ENCODE results near the gene KRT72.

Gene KRT72

GRCh38 chr12:52629281-52630007 is 28.2 kb upstream of the KRT72 start:
- DNase-seq, result no peak

DNA sequence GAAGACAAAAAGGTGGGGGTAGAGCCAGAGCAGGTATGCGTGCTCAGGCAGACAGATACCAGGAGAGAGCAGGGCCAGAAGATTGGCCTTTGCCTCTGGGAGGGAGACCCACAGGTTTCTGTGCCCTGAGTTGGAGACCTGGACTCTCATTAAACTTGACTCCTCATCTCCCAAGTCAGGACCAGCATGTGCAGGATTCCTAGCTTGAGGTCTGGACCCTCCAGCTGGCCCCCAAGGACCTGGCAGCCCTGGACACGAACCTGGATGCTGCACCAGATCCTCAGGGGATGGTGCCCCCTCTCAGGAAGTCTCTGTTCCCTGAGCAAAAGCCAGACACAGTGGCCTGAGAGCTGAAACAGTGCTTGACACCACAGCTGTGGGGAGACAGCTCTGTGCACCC is 27.6 kb upstream of the KRT72 start:
- no peak for DNase-seq

DNA sequence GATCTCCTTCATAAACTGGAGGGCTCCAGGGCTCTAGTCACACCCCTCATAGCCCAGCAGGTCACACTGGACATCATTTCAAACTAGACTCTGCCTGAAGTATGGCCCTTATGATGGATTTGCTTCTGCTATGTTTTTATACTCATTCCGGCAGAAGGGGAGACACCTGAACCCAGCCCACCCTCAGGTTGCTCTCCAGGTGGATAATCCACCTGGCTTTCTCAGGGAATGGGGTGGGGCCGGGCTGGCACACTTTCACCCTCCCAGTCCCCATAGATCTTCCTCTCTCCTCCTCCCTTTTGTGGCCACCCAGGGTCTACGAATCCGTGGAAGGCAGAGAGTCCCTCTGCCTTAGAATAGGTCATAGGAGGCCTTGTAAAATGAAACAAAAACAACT is 26.8 kb upstream of the KRT72 start:
- no peak for DNase-seq

GRCh38 chr12:52627395-52628110 is 26.3 kb upstream of the KRT72 start:
- DNase-seq, result no peak

GRCh38 chr12:52622349-52622748 is 21.1 kb upstream of the KRT72 start:
- DNase-seq, result no peak

- no peak for DNase-seq
Measured at GRCh38 chr12:52618866-52619265, 17.6 kb upstream of the KRT72 start.

DNA sequence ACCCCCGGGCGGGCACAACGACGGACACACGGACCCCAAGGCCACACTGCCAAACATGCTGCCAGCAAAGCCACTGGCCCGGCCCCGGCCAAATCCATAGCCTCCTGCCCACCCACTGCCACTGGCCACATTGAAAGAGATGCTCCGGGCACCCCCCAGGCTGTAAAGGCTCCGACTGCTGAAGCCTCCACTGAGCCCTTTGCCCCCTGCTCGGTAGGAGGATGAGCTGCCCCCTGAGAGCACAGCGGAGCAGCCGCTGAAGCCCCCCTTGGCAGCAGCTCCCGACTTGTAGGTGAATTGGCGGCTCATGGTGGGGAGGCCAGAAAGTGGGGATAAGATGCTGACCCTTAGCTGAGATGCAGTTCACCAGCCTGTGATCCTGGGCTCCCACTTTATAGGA is 17.0 kb upstream of the KRT72 start, which contains the start of gene KRT73:
KRT73 (minus strand) TSS at position 344 of the 400 bp plus-strand sequence; CDS start at position 309, 35 bp downstream.
- DNase-seq, result no peak

GRCh38 chr12:52617403-52617785 is 16.1 kb upstream of the KRT72 start:
- no peak for DNase-seq

DNA sequence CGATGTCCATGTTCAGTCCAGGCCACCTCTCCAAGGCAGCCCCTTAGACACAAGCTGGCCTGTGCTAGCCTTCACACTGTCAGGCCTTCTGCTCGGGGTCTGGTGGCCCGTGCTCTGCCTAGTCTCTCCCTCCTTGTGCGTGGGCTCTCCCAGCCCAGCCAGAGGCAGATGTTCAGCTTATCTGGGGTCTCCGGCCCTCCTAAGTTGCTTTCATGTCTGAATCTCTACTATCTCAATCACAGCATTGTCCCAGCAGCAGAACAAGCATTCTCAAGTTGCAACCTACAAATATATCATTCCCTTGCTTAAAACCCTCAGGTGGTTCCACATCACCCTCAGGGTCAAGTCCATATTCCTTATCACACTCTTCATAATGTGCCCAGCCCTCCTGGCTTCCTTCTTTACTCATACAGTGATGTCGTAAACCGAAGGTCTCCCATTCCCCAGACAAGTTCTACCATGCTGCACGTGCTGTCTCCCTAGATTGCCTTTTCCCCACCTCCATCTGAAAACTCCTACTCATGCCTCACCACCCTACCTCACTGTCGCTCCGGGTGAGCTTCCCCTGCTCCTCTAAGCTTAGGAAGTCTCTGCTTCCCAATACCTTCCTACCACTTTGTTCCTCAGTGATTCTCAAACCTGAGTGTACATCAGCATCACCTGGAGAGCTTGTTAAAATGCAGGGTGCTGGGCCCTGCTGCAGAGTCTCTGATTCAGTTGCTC is 15.6 kb upstream of the KRT72 start:
- no peak for DNase-seq

GRCh38 chr12:52615912-52616311 is 14.6 kb upstream of the KRT72 start:
- no peak for DNase-seq

GRCh38 chr12:52615208-52615868 is 14.1 kb upstream of the KRT72 start:
- no peak for DNase-seq

GRCh38 chr12:52614381-52615207 is 13.3 kb upstream of the KRT72 start:
- DNase-seq, result no peak

- no peak for DNase-seq
Measured at GRCh38 chr12:52613384-52614030, 12.2 kb upstream of the KRT72 start.

DNA sequence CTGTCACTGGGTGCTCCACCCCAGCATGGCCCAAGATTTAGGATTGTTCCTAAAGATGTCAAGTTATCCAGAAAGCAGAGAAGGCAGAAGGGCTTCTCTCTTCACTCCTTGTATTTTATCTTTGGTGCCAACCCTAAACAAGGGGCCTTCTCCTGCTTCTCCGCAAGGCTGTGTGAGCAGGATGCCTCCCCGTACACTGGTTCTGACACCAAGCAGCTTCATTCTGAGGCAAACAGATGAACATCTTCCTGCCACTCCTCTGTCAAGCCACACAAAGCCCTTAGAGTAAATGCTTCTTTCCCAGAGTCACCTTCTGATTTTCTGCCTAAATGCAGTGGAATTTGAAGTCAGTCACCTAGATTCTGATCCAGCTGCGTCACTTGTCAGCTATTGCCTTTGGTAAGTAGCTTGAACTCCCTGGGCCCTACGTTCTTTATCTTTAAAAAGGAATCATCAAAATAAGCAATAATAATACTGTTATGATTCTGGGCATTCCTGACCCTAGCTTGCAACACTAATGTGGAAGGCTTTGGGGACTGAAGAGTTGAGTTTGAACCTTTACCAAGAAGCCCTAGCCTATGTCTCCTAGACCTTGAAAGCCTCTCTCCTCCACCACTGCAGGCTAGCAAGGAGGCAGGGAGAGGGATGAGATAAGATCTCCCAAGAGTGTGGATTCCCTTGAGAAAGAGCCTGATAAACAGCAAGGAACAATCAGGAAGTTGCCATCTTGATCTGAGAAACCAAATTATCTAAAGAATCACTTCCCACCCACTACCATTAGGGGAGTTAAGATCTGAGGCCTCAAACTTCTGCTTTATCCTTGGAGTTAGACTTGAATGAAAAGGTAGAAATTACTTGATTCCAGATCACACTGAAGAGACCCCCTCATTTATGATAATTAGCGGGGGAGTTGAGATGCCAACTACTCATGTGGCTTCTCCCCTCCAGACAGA is 11.4 kb upstream of the KRT72 start:
- DNase-seq, result no peak

GRCh38 chr12:52611080-52611468 is 9.8 kb upstream of the KRT72 start:
- DNase-seq, result no peak

DNA sequence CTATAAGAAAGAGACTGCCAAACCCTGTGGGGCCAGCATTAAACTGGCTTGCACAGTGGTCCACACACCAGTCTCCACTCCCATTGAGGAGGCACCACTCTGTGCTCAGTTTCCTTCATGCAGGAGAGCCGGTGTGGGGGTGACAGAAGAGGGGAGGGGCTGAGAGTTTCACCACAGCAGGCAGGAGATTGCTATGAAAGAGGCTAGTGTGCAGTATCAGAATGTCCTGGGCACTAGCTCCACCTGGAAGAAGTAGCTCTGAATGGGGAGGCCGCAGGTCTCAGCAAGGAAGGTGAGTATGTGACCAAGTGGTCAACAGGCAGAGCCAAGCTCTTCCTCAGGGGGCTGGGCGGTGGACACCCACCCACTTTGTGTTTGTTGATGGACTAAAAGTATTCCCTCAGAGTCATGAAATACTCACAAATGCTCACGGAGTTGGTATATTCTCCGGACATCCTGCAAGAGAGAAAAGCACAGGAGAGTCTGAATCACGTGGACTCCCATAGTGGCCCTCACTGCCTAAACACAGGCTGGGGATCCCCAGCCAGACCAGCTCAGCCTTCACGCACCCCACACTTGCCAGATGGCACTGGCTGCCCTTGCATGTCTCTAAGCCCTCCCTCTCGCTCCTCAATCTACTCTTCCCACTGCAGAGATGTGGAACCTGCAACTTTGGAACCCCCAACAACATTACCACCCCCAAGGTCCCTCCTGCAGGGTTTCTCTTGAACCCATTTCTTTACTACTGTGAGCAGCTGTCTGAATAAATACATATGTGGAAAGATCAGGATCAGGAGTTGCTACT is 7.8 kb upstream of the KRT72 start:
- no peak for DNase-seq

DNA sequence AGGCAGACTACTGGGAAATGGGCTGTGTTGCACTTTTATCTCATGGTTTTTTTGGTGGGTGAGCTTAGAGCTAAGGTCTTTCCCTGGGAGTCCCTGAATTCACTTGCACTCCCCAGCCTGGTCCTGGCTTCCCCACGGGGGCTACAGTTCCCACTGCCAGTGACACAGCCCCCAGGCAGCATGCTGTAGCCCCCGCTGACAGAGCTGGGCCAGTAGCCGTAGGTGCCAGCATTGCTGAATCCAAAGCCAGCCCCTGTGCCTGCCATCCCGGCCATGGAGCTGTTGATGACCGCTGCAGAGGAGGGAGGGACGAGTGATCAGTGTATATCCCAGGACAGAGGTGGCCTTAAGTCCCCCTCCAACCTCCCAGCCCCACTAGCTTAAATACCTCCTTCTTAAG is 6.9 kb upstream of the KRT72 start:
- DNase-seq, result no peak

DNA sequence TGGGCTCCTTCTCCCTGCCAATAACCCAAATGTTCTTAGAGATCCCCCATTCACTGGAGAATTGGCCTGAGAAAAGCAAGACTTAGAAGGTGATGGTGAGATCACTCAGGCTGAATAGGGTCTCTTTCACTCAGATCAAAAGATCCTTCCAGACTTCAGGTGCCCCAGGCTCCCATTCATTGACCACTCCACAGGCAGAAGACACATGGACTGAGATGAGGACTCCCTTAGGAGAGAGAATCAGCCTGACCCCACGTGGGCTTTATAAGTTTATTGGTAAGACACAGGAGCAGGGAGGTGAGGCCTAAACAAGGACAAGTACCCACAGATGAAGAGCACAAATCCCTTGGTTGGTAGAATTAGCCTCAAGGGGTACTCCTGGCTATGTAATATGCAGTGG is 6.1 kb upstream of the KRT72 start:
- no peak for DNase-seq

DNA sequence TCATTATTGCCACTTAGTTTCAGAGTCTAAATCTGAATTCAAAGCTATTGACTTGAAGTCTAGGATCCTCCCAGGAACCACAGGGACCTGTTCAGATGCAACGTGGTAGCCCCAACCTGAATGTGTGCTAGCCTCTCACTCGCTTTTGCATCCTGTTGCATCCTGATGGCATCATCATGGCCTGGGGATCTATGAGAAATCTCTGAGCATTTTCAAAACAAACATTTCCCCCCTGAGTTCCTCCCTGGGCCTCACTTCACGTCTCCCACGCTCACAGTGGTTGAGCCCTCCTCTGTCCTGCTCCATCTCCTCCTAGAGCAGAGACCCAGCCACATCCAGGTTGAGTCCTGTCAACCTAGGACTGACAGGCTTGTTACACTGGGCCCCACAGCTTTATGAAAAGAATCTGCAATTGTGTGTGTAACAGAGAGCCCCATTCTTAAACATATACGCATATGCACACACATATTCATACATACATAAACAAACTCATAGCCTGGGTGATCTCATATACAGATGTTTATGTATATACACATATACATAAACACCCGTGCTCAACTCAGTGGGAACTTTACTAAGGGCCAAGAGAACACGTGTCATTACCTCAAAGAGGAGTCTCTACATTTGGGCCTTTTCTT is 5.4 kb upstream of the KRT72 start:
- no peak for DNase-seq
